GM21390 (cell line): ENCODE data around the gene SP9.
"Not testable (repeated sequence)": the region's sequence is repeated elsewhere in the genome, so short reads cannot be mapped to it uniquely, and the experiment has no call there.

Experiments used
- ATAC-seq: cut with Tn5 transposase; IDR thresholded peaks from one replicate; pipeline ENCODE4 v1.9.1; 2021; ENCODE audit not compliant: unreplicated experiment

Gene SP9

GRCh38 chr2:174344716-174345461, 10.1 kb downstream of the SP9 start:
- no peak for ATAC-seq

- no peak for ATAC-seq
Measured at GRCh38 chr2:174350018-174350417, 15.3 kb downstream of the SP9 start.

- ATAC-seq: no peak
Measured at GRCh38 chr2:174350593-174351181, 15.9 kb downstream of the SP9 start.

GRCh38 chr2:174353004-174353403, 18.2 kb downstream of the SP9 start:
- no peak for ATAC-seq

- ATAC-seq: no peak
Measured at GRCh38 chr2:174356347-174356746, 21.6 kb downstream of the SP9 start.

- ATAC-seq: not testable (repeated sequence)
Measured at GRCh38 chr2:174359663-174360062, 24.9 kb downstream of the SP9 start.

GRCh38 chr2:174362949-174363348, 28.2 kb downstream of the SP9 start:
- ATAC-seq: no peak

GRCh38 chr2:174363492-174364225, 28.9 kb downstream of the SP9 start:
- ATAC-seq: not testable (repeated sequence)

- no peak for ATAC-seq
Measured at GRCh38 chr2:174364628-174365027, 29.9 kb downstream of the SP9 start.

GRCh38 chr2:174365571-174365970, 30.8 kb downstream of the SP9 start:
- ATAC-seq: no peak

- ATAC-seq: no peak
Measured at GRCh38 chr2:174368691-174369090, 33.9 kb downstream of the SP9 start.

GRCh38 chr2:174376967-174377366, 42.2 kb downstream of the SP9 start:
- ATAC-seq: no peak

- ATAC-seq: no peak
Measured at GRCh38 chr2:174383796-174384195, 49.0 kb downstream of the SP9 start.

GRCh38 chr2:174385201-174385600, 50.4 kb downstream of the SP9 start:
- ATAC-seq: no peak
